OCI-LY7 (cell line): ENCODE measurements around the gene LRRC4.

ENCODE experiments used
- EZH2phosphoT487 ChIP-seq: fragments of 200-600 bp; sonication (generic); IDR thresholded peaks from 2 replicates; pipeline ENCODE4 v1.6.1; 2018; ENCODE audit warnings: low read depth, borderline replicate concordance, mild to moderate bottlenecking, mixed run types, antibody characterized with exemption, low read length, moderate library complexity, mixed read lengths
- TF ChIP-seq, protein P1 (sequence below): fragments of 200-600 bp; sonication (generic); conservative IDR thresholded peaks from 2 replicates; pipeline ENCODE4 v1.5.1; 2014; ENCODE audit warnings: mild to moderate bottlenecking, antibody characterized with exemption, low read length, moderate library complexity, mixed read lengths

DNA sequence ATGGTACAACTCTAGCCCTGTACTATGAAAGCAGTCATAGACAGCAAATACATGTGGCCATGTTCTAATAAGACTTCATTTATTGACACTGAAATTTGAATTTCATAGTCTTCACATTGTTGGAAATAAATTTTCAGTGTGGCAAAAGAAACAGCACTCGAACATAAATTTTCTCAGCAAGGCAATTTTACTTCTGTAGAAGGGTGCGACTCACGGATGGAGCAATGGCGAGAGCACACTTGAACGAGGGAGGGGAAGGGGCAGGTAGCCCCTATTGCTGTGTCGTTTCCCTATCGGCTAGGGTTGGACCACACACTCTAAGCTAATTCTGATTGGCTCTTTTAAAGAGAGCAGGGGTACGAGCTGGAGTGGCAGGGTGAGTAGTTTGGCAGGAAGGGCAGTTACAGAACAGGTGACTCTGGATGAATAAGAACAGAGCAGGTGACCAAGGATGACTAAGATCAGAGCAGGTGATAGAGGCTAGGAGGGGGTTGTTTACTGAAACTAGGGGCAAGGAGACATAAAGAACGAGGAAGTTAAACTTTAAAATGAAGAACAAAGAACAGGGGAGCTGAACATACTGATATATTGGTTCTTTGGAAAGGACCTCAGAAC, 52.0 kb downstream of the LRRC4 start:
- TF ChIP-seq, protein P1, sequence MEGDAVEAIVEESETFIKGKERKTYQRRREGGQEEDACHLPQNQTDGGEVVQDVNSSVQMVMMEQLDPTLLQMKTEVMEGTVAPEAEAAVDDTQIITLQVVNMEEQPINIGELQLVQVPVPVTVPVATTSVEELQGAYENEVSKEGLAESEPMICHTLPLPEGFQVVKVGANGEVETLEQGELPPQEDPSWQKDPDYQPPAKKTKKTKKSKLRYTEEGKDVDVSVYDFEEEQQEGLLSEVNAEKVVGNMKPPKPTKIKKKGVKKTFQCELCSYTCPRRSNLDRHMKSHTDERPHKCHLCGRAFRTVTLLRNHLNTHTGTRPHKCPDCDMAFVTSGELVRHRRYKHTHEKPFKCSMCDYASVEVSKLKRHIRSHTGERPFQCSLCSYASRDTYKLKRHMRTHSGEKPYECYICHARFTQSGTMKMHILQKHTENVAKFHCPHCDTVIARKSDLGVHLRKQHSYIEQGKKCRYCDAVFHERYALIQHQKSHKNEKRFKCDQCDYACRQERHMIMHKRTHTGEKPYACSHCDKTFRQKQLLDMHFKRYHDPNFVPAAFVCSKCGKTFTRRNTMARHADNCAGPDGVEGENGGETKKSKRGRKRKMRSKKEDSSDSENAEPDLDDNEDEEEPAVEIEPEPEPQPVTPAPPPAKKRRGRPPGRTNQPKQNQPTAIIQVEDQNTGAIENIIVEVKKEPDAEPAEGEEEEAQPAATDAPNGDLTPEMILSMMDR: no peak
- no peak for TF ChIP-seq EZH2phosphoT487
